GM12872 (cell line): Measurements from ENCODE around the gene TSC22D2.

Source experiments
- CTCF ChIP-seq: IDR thresholded peaks from 3 replicates; pipeline ENCODE4 v1.5.1; 2011; ENCODE audit warnings: low read depth, mild to moderate bottlenecking, low read length, moderate library complexity; ENCODE audit not compliant: insufficient read depth

The TSC22D2 gene

GRCh38 chr3:150479370-150479769 lies 71.3 kb downstream of the TSC22D2 start:
- TF ChIP-seq CTCF, result no peak

- no peak for TF ChIP-seq CTCF
These were observed 72.8 kb downstream of the TSC22D2 start for GRCh38 chr3:150480877-150481276.

GRCh38 chr3:150483226-150483625 lies 75.1 kb downstream of the TSC22D2 start:
- no peak for TF ChIP-seq CTCF

- no peak for TF ChIP-seq CTCF
These were observed 76.3 kb downstream of the TSC22D2 start for GRCh38 chr3:150484410-150484809.

- no peak for TF ChIP-seq CTCF
These were observed 80.8 kb downstream of the TSC22D2 start for GRCh38 chr3:150488867-150489266.

- no peak for TF ChIP-seq CTCF
These were observed 82.3 kb downstream of the TSC22D2 start for GRCh38 chr3:150490277-150490986.

- no peak for TF ChIP-seq CTCF
These were observed 86.4 kb downstream of the TSC22D2 start for GRCh38 chr3:150494411-150494977.
